Measurements from ENCODE around the gene NAA20. TPM values are rescaled to one million over a fixed set of nuclear protein-coding genes. Genes with fewer than 3 reads are reported as not detected.

NAA20 gene
- total and polyA plus RNA-seq, 2 donors (not counting 1 experiment from before 2014, with no cell fraction given): 20.3 to 27.1 TPM

- ChIA-PET CTCF (interaction anchor here (0.7 to 8.1 kb wide), 24 partner anchors 8 to 332 kb away, joined by 3 to 87 read pairs (median 4); no protein-coding TSS in a partner anchor), POLR2A (no interaction called here)
- WGBS (ENCODE audit: insufficient coverage): 91% methylated on average over 9 of the region's 12 CpGs
- Histone ChIP-seq H3K27me3 (replicated peaks in 1 of 4; ENCODE audit: control extremely low read depth in 1 of 4, control insufficient read depth in 3 of 4, insufficient read depth in 4 of 4, low read length in 3 of 4) (no peaks in the 10 kb centered on the region), H3K4me3 (ENCODE audit: control extremely low read depth in 1 of 5, extremely low read depth in 1 of 5, insufficient read depth in 1 of 5, low read depth in 2 of 5, low read length in 4 of 5) (no peak overlapping the region), H3K27ac (ENCODE audit: low read length in 2 of 2) (no peak overlapping the region), H3K4me1 (ENCODE audit: control insufficient read depth in 2 of 2, insufficient read depth in 2 of 2, low read length in 2 of 2) (no peaks in the 10 kb centered on the region), H3K9me3 (ENCODE audit: control extremely low read depth in 1 of 3, control insufficient read depth in 2 of 3, insufficient read depth in 1 of 3, low read length in 2 of 3) (no peaks in the 10 kb centered on the region), H3K9ac (ENCODE audit: low read length) (no peak overlapping the region), H4K20me1 (ENCODE audit: control insufficient read depth, insufficient read depth, low read length, poor library complexity, severe bottlenecking) (no peaks in the 10 kb centered on the region), H3K4me2 (replicated peaks; ENCODE audit: low read depth, low read length, poor library complexity, severe bottlenecking) (no peak overlapping the region), H3K36me3 (replicated peaks in 1 of 2; ENCODE audit: control extremely low read depth in 1 of 2, control insufficient read depth in 1 of 2, extremely low read depth in 1 of 2, insufficient read depth in 2 of 2, low read length in 1 of 2) (no peaks in the 10 kb centered on the region), H2AFZ (ENCODE audit: insufficient read depth, low read depth, low read length, poor library complexity, severe bottlenecking) (no peak overlapping the region), H3K79me2 (ENCODE audit: control insufficient read depth, insufficient read depth, low read length) (no peaks in the 10 kb centered on the region)
- ATAC-seq (ENCODE audit: low read depth): no peak
- H3K9me3 Mint-ChIP-seq (ENCODE audit: insufficient read depth): no peaks in the 10 kb centered on the region
- DNase-seq: no peak
- TF ChIP-seq CTCF (IDR thresholded peaks at IDR 0.05): no peak
- TF ChIP-seq EZH2 (IDR thresholded peaks at IDR 0.05; ENCODE audit: borderline replicate concordance, insufficient read depth, low read depth, low read length, poor library complexity, severe bottlenecking): no peak
- no peaks in the 10 kb centered on the region for H3K4me1 Mint-ChIP-seq
- no peak overlapping the region for H3K4me3 Mint-ChIP-seq
- intact Hi-C loops (cut with micrococcal nuclease): no loop called here
- H3K27me3 Mint-ChIP-seq: peaks cover 7% of the 10 kb centered on the region
- H3K27ac Mint-ChIP-seq: no peak overlapping the region
These were observed 23.0 kb upstream of the NAA20 start for GRCh38 chr20:19993958-19994669.

GRCh38 chr20:19995220-19995863, 21.8 kb upstream of the NAA20 start:
- Mint-ChIP-seq H3K4me1 (no peaks in the 10 kb centered on the region), H3K4me3 (no peak overlapping the region), H3K9me3 (ENCODE audit: insufficient read depth) (no peaks in the 10 kb centered on the region), H3K27me3 (peaks cover 10% of the 10 kb centered on the region), H3K27ac (no peak overlapping the region)
- no peak overlapping the region for H3K27ac ChIP-seq (ENCODE audit: low read length in 2 of 2)
- no peaks in the 10 kb centered on the region for H3K27me3 ChIP-seq (replicated peaks in 1 of 4; ENCODE audit: control extremely low read depth in 1 of 4, control insufficient read depth in 3 of 4, insufficient read depth in 4 of 4, low read length in 3 of 4)
- no peak overlapping the region for H2AFZ ChIP-seq (ENCODE audit: insufficient read depth, low read depth, low read length, poor library complexity, severe bottlenecking)
- no peaks in the 10 kb centered on the region for H3K36me3 ChIP-seq (replicated peaks in 1 of 2; ENCODE audit: control extremely low read depth in 1 of 2, control insufficient read depth in 1 of 2, extremely low read depth in 1 of 2, insufficient read depth in 2 of 2, low read length in 1 of 2)
- H4K20me1 ChIP-seq (ENCODE audit: control insufficient read depth, insufficient read depth, low read length, poor library complexity, severe bottlenecking): no peaks in the 10 kb centered on the region
- no peaks in the 10 kb centered on the region for H3K79me2 ChIP-seq (ENCODE audit: control insufficient read depth, insufficient read depth, low read length)
- no CpG with 5 or more reads among the region's 5 CpGs for WGBS (ENCODE audit: insufficient coverage)
- no peak overlapping the region for H3K9ac ChIP-seq (ENCODE audit: low read length)
- ChIA-PET CTCF (interaction anchor here (0.7 to 8.1 kb wide), 23 partner anchors 8 to 333 kb away, joined by 3 to 87 read pairs (median 5); no protein-coding TSS in a partner anchor), POLR2A (no interaction called here)
- H3K4me2 ChIP-seq (replicated peaks; ENCODE audit: low read depth, low read length, poor library complexity, severe bottlenecking): no peak overlapping the region
- DNase-seq (peak; percentile 74), ATAC-seq (ENCODE audit: low read depth) (peak; percentile 45)
- TF ChIP-seq EZH2 (IDR thresholded peaks at IDR 0.05; ENCODE audit: borderline replicate concordance, insufficient read depth, low read depth, low read length, poor library complexity, severe bottlenecking) (no peak), CTCF (IDR thresholded peaks at IDR 0.05) (peak; percentile 94)
- no peaks in the 10 kb centered on the region for H3K4me1 ChIP-seq (ENCODE audit: control insufficient read depth in 2 of 2, insufficient read depth in 2 of 2, low read length in 2 of 2)
- intact Hi-C loops (cut with micrococcal nuclease): loop anchor here (1.0 kb wide), 2 partner anchors 92 to 167 kb away; no protein-coding TSS in a partner anchor
- no peak overlapping the region for H3K4me3 ChIP-seq (ENCODE audit: control extremely low read depth in 1 of 5, extremely low read depth in 1 of 5, insufficient read depth in 1 of 5, low read depth in 2 of 5, low read length in 4 of 5)
- no peaks in the 10 kb centered on the region for H3K9me3 ChIP-seq (ENCODE audit: control extremely low read depth in 1 of 3, control insufficient read depth in 2 of 3, insufficient read depth in 1 of 3, low read length in 2 of 3)
